RPMI8226 (cell line): ENCODE measurements around the gene UPF3A.
"Not testable (repeated sequence)": the region's sequence is repeated elsewhere in the genome, so short reads cannot be mapped to it uniquely, and the experiment has no call there.

Experiments
- DNase-seq: peaks from one replicate; pipeline ENCODE4 v3.0.0-alpha.2; 2015

UPF3A gene

DNA sequence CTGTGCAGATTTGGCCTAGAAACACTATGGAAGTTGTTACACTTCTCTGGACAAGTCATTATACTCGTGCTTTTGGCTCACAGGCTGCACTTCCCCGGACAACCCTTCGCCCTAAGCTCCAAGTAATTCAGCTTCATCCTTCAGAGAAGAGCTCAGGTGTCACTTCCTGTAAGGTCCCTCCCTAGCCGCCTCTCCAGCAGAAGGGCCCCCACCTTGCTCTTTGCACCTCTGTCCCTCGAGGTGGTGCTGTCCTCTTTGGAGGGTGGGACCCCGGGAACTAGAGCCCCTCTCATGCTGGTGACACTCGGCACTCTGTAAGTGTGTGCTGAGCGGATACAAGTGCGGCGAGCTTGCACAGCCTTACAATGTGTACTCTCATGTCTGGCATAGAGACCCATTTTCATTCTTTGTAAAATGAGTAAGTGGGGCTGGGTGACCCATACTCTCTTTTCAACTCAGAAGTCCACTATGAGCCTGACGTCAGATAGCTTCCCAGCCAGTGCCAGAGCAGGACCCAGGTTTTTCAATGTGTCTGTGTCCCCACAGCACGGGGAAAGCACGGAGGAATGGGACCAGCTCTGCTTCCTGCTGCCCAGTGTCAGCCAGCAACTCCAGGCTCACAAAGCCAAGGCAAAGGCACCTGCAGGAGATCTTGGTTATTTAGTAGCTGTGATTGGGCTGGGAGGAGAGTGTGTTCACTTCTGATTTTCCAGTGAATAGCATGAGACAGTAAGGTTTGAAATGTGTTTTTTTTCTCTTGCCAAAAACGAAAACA lies 59.8 kb downstream of the UPF3A start:
- DNase-seq = no peak

DNA sequence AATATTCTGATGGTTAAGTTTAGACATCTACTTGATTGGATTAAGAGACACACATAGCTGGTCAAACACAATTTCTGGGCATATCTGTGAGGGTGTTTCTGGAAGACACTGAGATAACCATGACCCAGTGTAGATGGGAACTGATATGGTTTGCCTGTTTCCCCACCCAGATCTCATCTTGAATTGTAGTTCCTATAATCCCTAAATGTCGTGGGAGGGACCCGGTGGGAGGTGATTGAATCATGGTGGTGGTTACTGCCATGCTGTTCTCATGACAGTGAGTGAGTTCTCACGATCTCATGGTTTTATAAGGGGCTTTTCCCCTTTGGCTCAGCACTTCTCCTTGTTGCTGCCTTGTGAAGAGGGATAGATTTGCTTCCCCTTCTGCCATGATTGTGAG lies 65.9 kb downstream of the UPF3A start:
- DNase-seq = not testable (repeated sequence)

- DNase-seq = peak; percentile 73
Measured at GRCh38 chr13:114352763-114353162, 71.4 kb downstream of the UPF3A start.

- DNase-seq = not testable (repeated sequence)
Measured at GRCh38 chr13:114353382-114353781, 72.0 kb downstream of the UPF3A start.
